Activated T-cell treated with anti-CD3 and anti-CD28 coated beads, Interleukin-2, amount 50 U/mL, for 4 hours (primary cell): Measurements from ENCODE around the gene KRT33B. TPM values are rescaled to one million over a fixed set of nuclear protein-coding genes. Genes with fewer than 3 reads are reported as not detected.

Experiments used
- ATAC-seq, 2 donors: fragments of 200-7000 bp; cut with Tn5 transposase; one replicate each; pipeline ENCODE4 v1.10.0; 2021
- DNase-seq: peaks from one replicate; pipeline ENCODE4 v3.0.0-alpha.2; 2020
- H3K27me3 Mint-ChIP-seq: one replicate; pipeline ENCODE4 v1.8.0; 2021; ENCODE audit warnings: low read depth, mixed read lengths
- H3K36me3 Mint-ChIP-seq: one replicate; pipeline ENCODE4 v1.8.0; 2022; ENCODE audit warnings: mixed read lengths; ENCODE audit not compliant: insufficient read depth
- H3K4me1 Mint-ChIP-seq: one replicate; pipeline ENCODE4 v1.8.0; 2021; ENCODE audit warnings: low read depth, mixed read lengths
- H3K4me3 Mint-ChIP-seq: one replicate; pipeline ENCODE4 v1.8.0; 2021; ENCODE audit warnings: mild to moderate bottlenecking, moderate library complexity, mixed read lengths
- H3K9me3 Mint-ChIP-seq: one replicate; pipeline ENCODE4 v1.8.0; 2021; ENCODE audit warnings: mixed read lengths
- total RNA-seq, 3 donors: library from RNA; stranded (reverse); gene quantifications; one replicate each; pipeline ENCODE4 v1.2.1, GENCODE V29; 2021

The KRT33B gene
- not detected for total RNA-seq

GRCh38 chr17:41369713-41370112 is at the start of gene KRT33B:
Gene KRT33B, minus strand, starts transcription at chr17:41369813. Its CDS starts 63 bp downstream, at chr17:41369750.
- H3K9me3 Mint-ChIP-seq = peaks cover 8% of the 10 kb centered on the region
- H3K4me1 Mint-ChIP-seq = peaks cover 5% of the 10 kb centered on the region
- ATAC-seq = no peak
- no peak within 1 kb of the TSS for H3K4me3 Mint-ChIP-seq
- H3K27me3 Mint-ChIP-seq = no peaks in the 10 kb centered on the region
- H3K36me3 Mint-ChIP-seq = no peaks in the 10 kb centered on the region
- DNase-seq = no peak

- Mint-ChIP-seq H3K4me1 (peaks cover 12% of the 10 kb centered on the region), H3K4me3 (no peak overlapping the region), H3K27me3 (peaks cover 3% of the 10 kb centered on the region), H3K9me3 (no peaks in the 10 kb centered on the region), H3K36me3 (no peaks in the 10 kb centered on the region)
- no peak for ATAC-seq
- DNase-seq = no peak
Measured at GRCh38 chr17:41418116-41418860, 48.7 kb upstream of the KRT33B start.

- H3K4me3 Mint-ChIP-seq = no peak overlapping the region
- no peaks in the 10 kb centered on the region for H3K36me3 Mint-ChIP-seq
- ATAC-seq = no peak
- H3K4me1 Mint-ChIP-seq = peaks cover 12% of the 10 kb centered on the region
- H3K9me3 Mint-ChIP-seq = no peaks in the 10 kb centered on the region
- peaks cover 3% of the 10 kb centered on the region for H3K27me3 Mint-ChIP-seq
- no peak for DNase-seq
Measured at GRCh38 chr17:41417576-41418015, 48.0 kb upstream of the KRT33B start.

GRCh38 chr17:41417127-41417526 is 47.5 kb upstream of the KRT33B start:
- Mint-ChIP-seq H3K27me3 (peaks cover 3% of the 10 kb centered on the region), H3K4me3 (no peak overlapping the region), H3K36me3 (no peaks in the 10 kb centered on the region), H3K9me3 (no peaks in the 10 kb centered on the region), H3K4me1 (peaks cover 12% of the 10 kb centered on the region)
- ATAC-seq (no peak), DNase-seq (no peak)

- Mint-ChIP-seq H3K4me3 (no peak overlapping the region), H3K9me3 (no peaks in the 10 kb centered on the region), H3K4me1 (peaks cover 12% of the 10 kb centered on the region), H3K27me3 (peaks cover 3% of the 10 kb centered on the region), H3K36me3 (no peaks in the 10 kb centered on the region)
- ATAC-seq = no peak
- DNase-seq = no peak
Measured at GRCh38 chr17:41416479-41416878, 46.9 kb upstream of the KRT33B start.

- ATAC-seq (no peak), DNase-seq (no peak)
- peaks cover 12% of the 10 kb centered on the region for H3K4me1 Mint-ChIP-seq
- peaks cover 3% of the 10 kb centered on the region for H3K27me3 Mint-ChIP-seq
- no peaks in the 10 kb centered on the region for H3K9me3 Mint-ChIP-seq
- H3K4me3 Mint-ChIP-seq = no peak overlapping the region
- H3K36me3 Mint-ChIP-seq = no peaks in the 10 kb centered on the region
Measured at GRCh38 chr17:41415833-41416335, 46.3 kb upstream of the KRT33B start.

GRCh38 chr17:41415411-41415810 is 45.8 kb upstream of the KRT33B start:
- DNase-seq = no peak
- Mint-ChIP-seq H3K36me3 (no peaks in the 10 kb centered on the region), H3K4me1 (peaks cover 12% of the 10 kb centered on the region), H3K9me3 (no peaks in the 10 kb centered on the region), H3K4me3 (no peak overlapping the region), H3K27me3 (peaks cover 3% of the 10 kb centered on the region)
- ATAC-seq = no peak

GRCh38 chr17:41413982-41414381 is 44.4 kb upstream of the KRT33B start:
- ATAC-seq (no peak), DNase-seq (no peak)
- no peak overlapping the region for H3K4me3 Mint-ChIP-seq
- H3K4me1 Mint-ChIP-seq = peaks cover 14% of the 10 kb centered on the region
- H3K27me3 Mint-ChIP-seq = peaks cover 3% of the 10 kb centered on the region
- H3K36me3 Mint-ChIP-seq = no peaks in the 10 kb centered on the region
- no peaks in the 10 kb centered on the region for H3K9me3 Mint-ChIP-seq

GRCh38 chr17:41413353-41413957 is 43.8 kb upstream of the KRT33B start:
- no peak for DNase-seq
- no peak for ATAC-seq
- no peaks in the 10 kb centered on the region for H3K36me3 Mint-ChIP-seq
- H3K4me1 Mint-ChIP-seq = peaks cover 17% of the 10 kb centered on the region
- no peak overlapping the region for H3K4me3 Mint-ChIP-seq
- H3K9me3 Mint-ChIP-seq = no peaks in the 10 kb centered on the region
- peaks cover 3% of the 10 kb centered on the region for H3K27me3 Mint-ChIP-seq

GRCh38 chr17:41411072-41411840 is 41.6 kb upstream of the KRT33B start:
- Mint-ChIP-seq H3K9me3 (no peaks in the 10 kb centered on the region), H3K4me3 (no peak overlapping the region), H3K4me1 (peaks cover 12% of the 10 kb centered on the region), H3K27me3 (peaks cover 3% of the 10 kb centered on the region), H3K36me3 (no peaks in the 10 kb centered on the region)
- no peak for ATAC-seq
- no peak for DNase-seq

- no peak overlapping the region for H3K4me3 Mint-ChIP-seq
- ATAC-seq (no peak), DNase-seq (no peak)
- H3K4me1 Mint-ChIP-seq = peaks cover 36% of the 10 kb centered on the region
- H3K27me3 Mint-ChIP-seq = no peaks in the 10 kb centered on the region
- no peaks in the 10 kb centered on the region for H3K36me3 Mint-ChIP-seq
- no peaks in the 10 kb centered on the region for H3K9me3 Mint-ChIP-seq
Measured at GRCh38 chr17:41407226-41407625, 37.6 kb upstream of the KRT33B start.

- H3K36me3 Mint-ChIP-seq = no peaks in the 10 kb centered on the region
- ATAC-seq (no peak), DNase-seq (no peak)
- H3K27me3 Mint-ChIP-seq = no peaks in the 10 kb centered on the region
- no peaks in the 10 kb centered on the region for H3K9me3 Mint-ChIP-seq
- no peak overlapping the region for H3K4me3 Mint-ChIP-seq
- peaks cover 38% of the 10 kb centered on the region for H3K4me1 Mint-ChIP-seq
Measured at GRCh38 chr17:41406205-41406604, 36.6 kb upstream of the KRT33B start.

- ATAC-seq (peak; percentile 89 to 93), DNase-seq (peak; percentile 11)
- Mint-ChIP-seq H3K9me3 (no peaks in the 10 kb centered on the region), H3K4me1 (peaks cover 38% of the 10 kb centered on the region), H3K27me3 (no peaks in the 10 kb centered on the region), H3K4me3 (no peak overlapping the region), H3K36me3 (no peaks in the 10 kb centered on the region)
Measured at GRCh38 chr17:41404024-41404671, 34.5 kb upstream of the KRT33B start.

- Mint-ChIP-seq H3K4me3 (no peak overlapping the region), H3K36me3 (no peaks in the 10 kb centered on the region), H3K4me1 (peaks cover 33% of the 10 kb centered on the region), H3K27me3 (no peaks in the 10 kb centered on the region), H3K9me3 (no peaks in the 10 kb centered on the region)
- ATAC-seq (no peak), DNase-seq (no peak)
Measured at GRCh38 chr17:41403404-41404023, 33.9 kb upstream of the KRT33B start.
